Stimulated activated CD8-positive, alpha-beta memory T cell treated with anti-CD3 and anti-CD28 coated beads, Interleukin-4, amount 100 ng/mL, for 4 hours (primary cell): Measurements from ENCODE around the gene SPEM2.
"Not testable (repeated sequence)": the region's sequence is repeated elsewhere in the genome, so short reads cannot be mapped to it uniquely, and the experiment has no call there.

ENCODE experiments used
- DNase-seq, 2 donors: peaks; one replicate each; pipeline ENCODE4 v3.0.0-alpha.2; 2020; ENCODE audit warnings: low read depth in 2 of 2, low spot score in 1 of 2

The SPEM2 gene

GRCh38 chr17:7468804-7469389, 43.5 kb downstream of the SPEM2 start:
- DNase-seq = no peak

GRCh38 chr17:7469843-7470242, 44.4 kb downstream of the SPEM2 start:
- DNase-seq = not testable (repeated sequence)

- DNase-seq = not testable (repeated sequence)
These were observed 45.1 kb downstream of the SPEM2 start for GRCh38 chr17:7470457-7470973.

- no peak for DNase-seq
These were observed 46.3 kb downstream of the SPEM2 start for GRCh38 chr17:7471729-7472128.

- DNase-seq = not testable (repeated sequence)
These were observed 49.4 kb downstream of the SPEM2 start for GRCh38 chr17:7474767-7475166.

GRCh38 chr17:7475764-7476422, 50.5 kb downstream of the SPEM2 start:
- no peak for DNase-seq

GRCh38 chr17:7476494-7476893, 51.1 kb downstream of the SPEM2 start:
- DNase-seq = no peak

- DNase-seq = no peak
These were observed 51.5 kb downstream of the SPEM2 start for GRCh38 chr17:7476951-7477350.
